ENCODE data around the gene HIVEP3.

GRCh38 chr1:41859686-41860085, 59.0 kb downstream of the HIVEP3 start:
- TF ChIP-seq CTCF (IDR thresholded peaks at IDR 0.05) (no peak), POLR2A (IDR thresholded peaks at IDR 0.05) (no peak)

Measured in heart left ventricle (tissue), 13 donors.